Measurements from ENCODE around the gene GRP. TPM values are rescaled to one million over a fixed set of nuclear protein-coding genes. Genes with fewer than 3 reads are reported as not detected.

The GRP gene
- polyA plus RNA-seq, 4 donors: 0.18 TPM; not detected in 3

DNA sequence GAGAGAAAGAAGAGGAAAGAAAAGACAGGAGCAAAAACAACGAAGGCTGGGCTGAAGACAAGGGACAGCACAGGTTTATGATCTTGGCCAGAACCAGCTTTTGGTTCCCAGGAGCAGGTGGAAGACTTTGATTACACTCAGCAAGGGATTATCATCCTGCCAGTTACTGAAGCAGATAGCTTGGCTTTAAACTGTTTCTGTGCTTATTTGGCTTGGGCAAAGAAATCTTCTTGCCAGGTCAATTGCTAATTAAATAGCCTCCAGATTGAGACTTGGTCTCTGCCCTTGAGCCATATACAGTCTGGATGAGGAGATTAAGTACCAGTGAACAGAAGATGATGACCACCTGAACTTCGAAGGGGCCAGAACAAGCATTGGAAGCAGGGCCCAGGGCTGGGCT lies 22.3 kb upstream of the GRP start:
- no peaks in the 10 kb centered on the region for H3K4me1 ChIP-seq (ENCODE audit: control insufficient read depth in 3 of 3, insufficient read depth in 2 of 3, low read depth in 1 of 3, low read length in 2 of 3)
- 43 to 61% (median 57%) methylated on average over 2 of the region's 2 CpGs for WGBS, 3 donors
- no peak for DNase-seq
- H3K4me3 ChIP-seq (ENCODE audit: low read depth in 1 of 3, low read length in 3 of 3): no peak overlapping the region
- peaks cover 0 to 9% (median 0%) of the 10 kb centered on the region in 3 donors for H3K27me3 ChIP-seq (ENCODE audit: control insufficient read depth in 3 of 3, insufficient read depth in 3 of 3, low read length in 3 of 3)
- FAIRE-seq: no peak
- no peaks in the 10 kb centered on the region for H3K36me3 ChIP-seq (ENCODE audit: control insufficient read depth in 3 of 3, insufficient read depth in 2 of 3, low read depth in 1 of 3, low read length in 3 of 3)
- H3K9me3 ChIP-seq (ENCODE audit: control insufficient read depth in 2 of 2, insufficient read depth in 1 of 2, low read depth in 1 of 2, low read length in 1 of 2): no peaks in the 10 kb centered on the region
- H3K27ac ChIP-seq (ENCODE audit: low read depth in 1 of 3, low read length in 2 of 3): no peak overlapping the region

DNA sequence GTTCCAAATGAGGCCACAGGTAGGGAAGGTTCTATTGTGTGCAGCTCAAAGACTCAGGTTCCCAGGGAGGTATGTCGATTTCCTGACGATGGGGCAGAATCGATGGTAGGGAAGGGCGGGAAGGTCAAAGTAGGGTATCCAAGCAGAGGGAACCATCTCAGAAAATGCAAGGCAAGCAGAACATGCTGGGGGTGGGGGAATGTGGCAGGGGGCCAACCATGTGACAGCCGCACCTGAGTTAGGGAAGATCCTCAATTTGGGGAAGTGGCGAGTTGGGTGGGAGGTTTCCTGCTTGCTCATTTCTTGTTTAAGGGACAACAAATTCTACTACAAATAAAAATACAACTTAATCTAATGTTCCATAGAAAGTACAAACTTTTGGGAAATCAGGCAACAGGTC lies 21.7 kb upstream of the GRP start:
- no peak for FAIRE-seq

GRCh38 chr18:59200787-59201186 lies 19.2 kb upstream of the GRP start:
- Histone ChIP-seq H3K27ac (ENCODE audit: low read depth in 1 of 3, low read length in 2 of 3) (no peak overlapping the region), H3K9me3 (ENCODE audit: control insufficient read depth in 2 of 2, insufficient read depth in 1 of 2, low read depth in 1 of 2, low read length in 1 of 2) (no peaks in the 10 kb centered on the region), H3K4me1 (ENCODE audit: control insufficient read depth in 3 of 3, insufficient read depth in 2 of 3, low read depth in 1 of 3, low read length in 2 of 3) (no peaks in the 10 kb centered on the region), H3K36me3 (ENCODE audit: control insufficient read depth in 3 of 3, insufficient read depth in 2 of 3, low read depth in 1 of 3, low read length in 3 of 3) (no peaks in the 10 kb centered on the region), H3K4me3 (ENCODE audit: low read depth in 1 of 3, low read length in 3 of 3) (no peak overlapping the region), H3K27me3 (ENCODE audit: control insufficient read depth in 3 of 3, insufficient read depth in 3 of 3, low read length in 3 of 3) (peaks cover 0 to 7% (median 0%) of the 10 kb centered on the region in 3 donors)
- no peak for DNase-seq
- WGBS, 3 donors: 57 to 70% (median 66%) methylated on average over 3 of the region's 3 CpGs
- FAIRE-seq: no peak

More for the DNA sequence above, 21.7 kb upstream of the GRP start:
- Histone ChIP-seq H3K9me3 (ENCODE audit: control insufficient read depth in 2 of 2, insufficient read depth in 1 of 2, low read depth in 1 of 2, low read length in 1 of 2) (no peaks in the 10 kb centered on the region), H3K27ac (ENCODE audit: low read depth in 1 of 3, low read length in 2 of 3) (no peak overlapping the region), H3K4me3 (ENCODE audit: low read depth in 1 of 3, low read length in 3 of 3) (no peak overlapping the region), H3K27me3 (ENCODE audit: control insufficient read depth in 3 of 3, insufficient read depth in 3 of 3, low read length in 3 of 3) (peaks cover 0 to 9% (median 0%) of the 10 kb centered on the region in 3 donors), H3K36me3 (ENCODE audit: control insufficient read depth in 3 of 3, insufficient read depth in 2 of 3, low read depth in 1 of 3, low read length in 3 of 3) (no peaks in the 10 kb centered on the region), H3K4me1 (ENCODE audit: control insufficient read depth in 3 of 3, insufficient read depth in 2 of 3, low read depth in 1 of 3, low read length in 2 of 3) (no peaks in the 10 kb centered on the region)
- WGBS, 3 donors: 85 to 88% (median 87%) methylated on average over 6 of the region's 6 CpGs
- DNase-seq: no peak

- Histone ChIP-seq H3K4me1 (ENCODE audit: control insufficient read depth in 3 of 3, insufficient read depth in 2 of 3, low read depth in 1 of 3, low read length in 2 of 3) (no peaks in the 10 kb centered on the region), H3K9me3 (ENCODE audit: control insufficient read depth in 2 of 2, insufficient read depth in 1 of 2, low read depth in 1 of 2, low read length in 1 of 2) (no peaks in the 10 kb centered on the region), H3K27ac (ENCODE audit: low read depth in 1 of 3, low read length in 2 of 3) (no peak overlapping the region), H3K36me3 (ENCODE audit: control insufficient read depth in 3 of 3, insufficient read depth in 2 of 3, low read depth in 1 of 3, low read length in 3 of 3) (no peaks in the 10 kb centered on the region), H3K4me3 (ENCODE audit: low read depth in 1 of 3, low read length in 3 of 3) (no peak overlapping the region), H3K27me3 (ENCODE audit: control insufficient read depth in 3 of 3, insufficient read depth in 3 of 3, low read length in 3 of 3) (peaks cover 0 to 7% (median 0%) of the 10 kb centered on the region in 3 donors)
- FAIRE-seq (no peak), DNase-seq (no peak)
These were observed 17.6 kb upstream of the GRP start for GRCh38 chr18:59202258-59202820.

- DNase-seq: no peak
- Histone ChIP-seq H3K9me3 (ENCODE audit: control insufficient read depth in 2 of 2, insufficient read depth in 1 of 2, low read depth in 1 of 2, low read length in 1 of 2) (no peaks in the 10 kb centered on the region), H3K36me3 (ENCODE audit: control insufficient read depth in 3 of 3, insufficient read depth in 2 of 3, low read depth in 1 of 3, low read length in 3 of 3) (no peaks in the 10 kb centered on the region), H3K4me3 (ENCODE audit: low read depth in 1 of 3, low read length in 3 of 3) (no peak overlapping the region), H3K27ac (ENCODE audit: low read depth in 1 of 3, low read length in 2 of 3) (no peak overlapping the region), H3K27me3 (ENCODE audit: control insufficient read depth in 3 of 3, insufficient read depth in 3 of 3, low read length in 3 of 3) (peaks cover 0 to 10% (median 6%) of the 10 kb centered on the region in 3 donors), H3K4me1 (ENCODE audit: control insufficient read depth in 3 of 3, insufficient read depth in 2 of 3, low read depth in 1 of 3, low read length in 2 of 3) (no peaks in the 10 kb centered on the region)
- WGBS, 3 donors: 73 to 83% (median 73%) methylated on average over 6 of the region's 6 CpGs
- no peak for FAIRE-seq
These were observed 12.5 kb upstream of the GRP start for GRCh38 chr18:59207506-59207905.

DNA sequence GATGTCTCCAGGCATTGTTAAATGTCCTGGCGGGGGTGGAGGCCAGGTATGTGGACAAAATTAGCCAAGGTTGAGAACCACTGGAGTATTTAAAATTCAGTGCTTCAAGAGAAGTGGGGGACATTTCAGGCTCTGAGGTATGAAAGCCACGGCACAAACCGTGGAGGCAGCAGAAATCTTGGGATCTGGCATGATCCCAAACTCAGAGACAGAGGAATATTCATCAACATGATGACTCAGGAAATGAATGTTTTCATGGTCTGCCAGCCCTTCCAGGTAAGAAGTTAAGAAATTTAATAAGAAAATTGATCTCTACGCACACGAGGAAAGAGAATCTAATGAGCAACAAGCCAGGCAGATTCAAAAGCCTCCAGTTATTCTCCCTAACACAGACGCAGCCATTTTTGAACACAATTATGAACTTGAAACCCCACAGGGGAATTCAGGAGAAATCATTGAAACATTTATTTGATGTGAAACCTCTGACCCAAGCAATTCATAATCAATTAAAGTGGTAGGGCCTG lies 11.3 kb upstream of the GRP start:
- H3K4me1 ChIP-seq (ENCODE audit: control insufficient read depth in 3 of 3, insufficient read depth in 2 of 3, low read depth in 1 of 3, low read length in 2 of 3): no peaks in the 10 kb centered on the region
- 62 to 67% (median 66%) methylated on average over 6 of the region's 6 CpGs for WGBS, 3 donors
- no peak for FAIRE-seq
- peaks cover 0 to 10% (median 6%) of the 10 kb centered on the region in 3 donors for H3K27me3 ChIP-seq (ENCODE audit: control insufficient read depth in 3 of 3, insufficient read depth in 3 of 3, low read length in 3 of 3)
- no peak overlapping the region for H3K27ac ChIP-seq (ENCODE audit: low read depth in 1 of 3, low read length in 2 of 3)
- no peaks in the 10 kb centered on the region for H3K36me3 ChIP-seq (ENCODE audit: control insufficient read depth in 3 of 3, insufficient read depth in 2 of 3, low read depth in 1 of 3, low read length in 3 of 3)
- no peak overlapping the region for H3K4me3 ChIP-seq (ENCODE audit: low read depth in 1 of 3, low read length in 3 of 3)
- H3K9me3 ChIP-seq (ENCODE audit: control insufficient read depth in 2 of 2, insufficient read depth in 1 of 2, low read depth in 1 of 2, low read length in 1 of 2): no peaks in the 10 kb centered on the region
- no peak for DNase-seq

GRCh38 chr18:59210299-59210698 lies 9.7 kb upstream of the GRP start:
- FAIRE-seq (no peak), DNase-seq (no peak)
- WGBS, 3 donors: 86 to 89% (median 89%) methylated on average over 4 of the region's 4 CpGs
- no peaks in the 10 kb centered on the region for H3K9me3 ChIP-seq (ENCODE audit: control insufficient read depth in 2 of 2, insufficient read depth in 1 of 2, low read depth in 1 of 2, low read length in 1 of 2)
- no peaks in the 10 kb centered on the region for H3K4me1 ChIP-seq (ENCODE audit: control insufficient read depth in 3 of 3, insufficient read depth in 2 of 3, low read depth in 1 of 3, low read length in 2 of 3)
- H3K4me3 ChIP-seq (ENCODE audit: low read depth in 1 of 3, low read length in 3 of 3): no peak overlapping the region
- no peaks in the 10 kb centered on the region for H3K36me3 ChIP-seq (ENCODE audit: control insufficient read depth in 3 of 3, insufficient read depth in 2 of 3, low read depth in 1 of 3, low read length in 3 of 3)
- H3K27ac ChIP-seq (ENCODE audit: low read depth in 1 of 3, low read length in 2 of 3): no peak overlapping the region
- peaks cover 0 to 10% (median 6%) of the 10 kb centered on the region in 3 donors for H3K27me3 ChIP-seq (ENCODE audit: control insufficient read depth in 3 of 3, insufficient read depth in 3 of 3, low read length in 3 of 3)

DNA sequence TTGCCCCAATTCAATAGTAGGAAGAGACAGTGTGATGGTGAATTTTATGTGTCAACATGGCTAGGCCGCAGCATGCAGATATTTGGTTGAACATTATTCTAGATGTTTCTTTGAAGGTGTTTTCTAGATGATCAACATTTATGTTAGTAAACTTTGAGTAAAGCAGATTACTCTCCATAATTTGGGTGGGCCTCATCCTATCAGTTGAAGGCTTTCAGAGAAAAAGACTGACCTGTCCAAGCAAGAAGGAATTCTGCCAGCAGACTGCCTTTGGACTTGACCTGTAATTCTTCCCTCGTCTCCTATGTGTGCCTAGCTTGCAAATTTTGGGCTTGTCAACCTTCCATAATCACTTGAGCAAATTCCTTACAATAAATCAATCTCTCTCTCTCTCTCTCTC lies 8.3 kb upstream of the GRP start:
- Histone ChIP-seq H3K27me3 (ENCODE audit: control insufficient read depth in 3 of 3, insufficient read depth in 3 of 3, low read length in 3 of 3) (peaks cover 0 to 10% (median 6%) of the 10 kb centered on the region in 3 donors), H3K36me3 (ENCODE audit: control insufficient read depth in 3 of 3, insufficient read depth in 2 of 3, low read depth in 1 of 3, low read length in 3 of 3) (no peaks in the 10 kb centered on the region), H3K9me3 (ENCODE audit: control insufficient read depth in 2 of 2, insufficient read depth in 1 of 2, low read depth in 1 of 2, low read length in 1 of 2) (no peaks in the 10 kb centered on the region), H3K4me3 (ENCODE audit: low read depth in 1 of 3, low read length in 3 of 3) (no peak overlapping the region), H3K27ac (ENCODE audit: low read depth in 1 of 3, low read length in 2 of 3) (no peak overlapping the region), H3K4me1 (ENCODE audit: control insufficient read depth in 3 of 3, insufficient read depth in 2 of 3, low read depth in 1 of 3, low read length in 2 of 3) (no peaks in the 10 kb centered on the region)
- FAIRE-seq (no peak), DNase-seq (no peak)
- 85 to 88% (median 85%) methylated on average over 2 of the region's 2 CpGs for WGBS, 3 donors

GRCh38 chr18:59218018-59218417 lies 1.9 kb upstream of the GRP start:
- DNase-seq (no peak), FAIRE-seq (no peak)
- WGBS, 3 donors: 72 to 76% (median 74%) methylated on average over 6 of the region's 6 CpGs
- H3K27ac ChIP-seq (ENCODE audit: low read depth in 1 of 3, low read length in 2 of 3): no peak overlapping the region
- no peaks in the 10 kb centered on the region for H3K36me3 ChIP-seq (ENCODE audit: control insufficient read depth in 3 of 3, insufficient read depth in 2 of 3, low read depth in 1 of 3, low read length in 3 of 3)
- no peaks in the 10 kb centered on the region for H3K4me1 ChIP-seq (ENCODE audit: control insufficient read depth in 3 of 3, insufficient read depth in 2 of 3, low read depth in 1 of 3, low read length in 2 of 3)
- H3K4me3 ChIP-seq (ENCODE audit: low read depth in 1 of 3, low read length in 3 of 3): no peak overlapping the region
- H3K9me3 ChIP-seq (ENCODE audit: control insufficient read depth in 2 of 2, insufficient read depth in 1 of 2, low read depth in 1 of 2, low read length in 1 of 2): no peaks in the 10 kb centered on the region
- H3K27me3 ChIP-seq (ENCODE audit: control insufficient read depth in 3 of 3, insufficient read depth in 3 of 3, low read length in 3 of 3): peaks cover 10 to 54% (median 27%) of the 10 kb centered on the region in 3 donors
